ENCODE data around the gene ATAD1.

- no peak for TF ChIP-seq CTCF (IDR thresholded peaks at IDR 0.05)
- TF ChIP-seq EZH2 (IDR thresholded peaks at IDR 0.05), result no peak
- TF ChIP-seq EZH2phosphoT487 (IDR thresholded peaks at IDR 0.05), result no peak
These were observed 24.2 kb upstream of the ATAD1 start for GRCh38 chr10:87842220-87842641.
